ENCODE data around the gene PBX3.
A peak's percentile ranks its signal among the peaks of the same experiment; 100 is the strongest.

Gene PBX3

DNA sequence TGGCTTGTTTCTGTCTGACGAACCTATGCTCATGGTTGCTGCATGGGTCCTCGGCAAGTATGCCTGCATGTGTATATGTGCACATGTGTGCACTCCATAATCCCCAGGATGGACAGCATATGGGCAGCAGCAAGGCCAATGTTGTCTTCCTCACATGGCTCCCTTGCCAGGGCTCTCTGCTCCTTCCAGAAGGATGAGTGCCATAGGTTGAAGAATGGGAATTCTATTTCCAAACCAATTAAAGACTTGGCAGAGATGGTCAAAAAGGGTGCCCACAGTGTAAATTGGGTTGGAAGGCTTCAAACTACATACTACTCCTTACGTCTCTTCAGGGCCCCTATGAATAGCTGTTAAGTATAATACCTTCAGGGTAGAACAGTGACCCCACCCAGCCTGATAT, 212.1 kb downstream of the PBX3 start:
- no peak for DNase-seq

GRCh38 chr9:125959951-125960619, 212.9 kb downstream of the PBX3 start:
- no peak for DNase-seq

- DNase-seq = no peak
Observed at GRCh38 chr9:125960626-125961025, 213.5 kb downstream of the PBX3 start.

- DNase-seq = no peak
Observed at GRCh38 chr9:125961072-125961471, 213.9 kb downstream of the PBX3 start.

- DNase-seq = no peak
Observed at GRCh38 chr9:125963932-125964331, 216.8 kb downstream of the PBX3 start.

DNA sequence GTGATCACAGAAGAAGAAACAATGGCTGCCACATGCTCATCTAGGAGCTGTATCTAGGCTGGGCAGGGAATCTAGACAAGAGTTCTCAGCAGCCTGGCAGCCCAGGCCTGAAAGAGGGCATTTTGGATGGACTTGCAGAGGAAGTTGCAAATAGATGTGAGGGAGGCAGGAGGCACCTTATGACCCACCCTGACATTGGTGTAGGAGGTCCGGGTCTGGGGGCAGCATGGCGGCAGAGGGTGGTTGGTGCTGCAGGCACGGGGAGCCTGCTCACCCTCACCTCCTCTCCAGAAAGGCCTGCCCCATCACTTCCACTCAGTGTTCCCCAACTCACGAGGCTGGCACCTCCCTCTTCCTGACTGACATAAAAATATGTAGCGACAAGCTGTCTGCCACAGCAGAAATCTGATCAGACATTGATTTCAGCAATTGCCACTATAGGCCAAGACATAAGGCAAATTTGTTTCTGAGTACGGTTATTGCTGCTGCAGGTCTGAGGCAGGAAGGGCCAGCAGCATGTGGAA, 217.6 kb downstream of the PBX3 start:
- no peak for DNase-seq

- no peak for DNase-seq
Observed at GRCh38 chr9:125965477-125965876, 218.3 kb downstream of the PBX3 start.

DNA sequence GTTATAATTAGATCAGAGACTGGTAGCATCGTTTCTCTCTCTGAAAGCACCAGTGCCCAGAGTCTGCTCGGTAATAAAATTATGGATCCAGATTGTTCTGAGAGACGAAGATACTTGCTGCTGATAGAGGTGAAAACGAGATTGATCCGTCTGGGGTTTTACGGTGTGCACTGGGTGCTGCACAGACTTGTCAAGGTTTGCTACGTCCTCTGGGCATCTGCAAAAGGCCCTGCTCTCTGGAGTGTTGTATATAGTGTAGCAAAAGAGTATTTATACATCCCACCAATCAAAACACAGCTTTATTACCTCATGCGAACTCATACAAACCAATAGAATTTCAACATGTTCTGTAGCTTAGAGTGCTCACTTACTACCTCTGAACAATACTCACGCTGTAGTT, 219.3 kb downstream of the PBX3 start:
- peak; percentile 5 for DNase-seq

DNA sequence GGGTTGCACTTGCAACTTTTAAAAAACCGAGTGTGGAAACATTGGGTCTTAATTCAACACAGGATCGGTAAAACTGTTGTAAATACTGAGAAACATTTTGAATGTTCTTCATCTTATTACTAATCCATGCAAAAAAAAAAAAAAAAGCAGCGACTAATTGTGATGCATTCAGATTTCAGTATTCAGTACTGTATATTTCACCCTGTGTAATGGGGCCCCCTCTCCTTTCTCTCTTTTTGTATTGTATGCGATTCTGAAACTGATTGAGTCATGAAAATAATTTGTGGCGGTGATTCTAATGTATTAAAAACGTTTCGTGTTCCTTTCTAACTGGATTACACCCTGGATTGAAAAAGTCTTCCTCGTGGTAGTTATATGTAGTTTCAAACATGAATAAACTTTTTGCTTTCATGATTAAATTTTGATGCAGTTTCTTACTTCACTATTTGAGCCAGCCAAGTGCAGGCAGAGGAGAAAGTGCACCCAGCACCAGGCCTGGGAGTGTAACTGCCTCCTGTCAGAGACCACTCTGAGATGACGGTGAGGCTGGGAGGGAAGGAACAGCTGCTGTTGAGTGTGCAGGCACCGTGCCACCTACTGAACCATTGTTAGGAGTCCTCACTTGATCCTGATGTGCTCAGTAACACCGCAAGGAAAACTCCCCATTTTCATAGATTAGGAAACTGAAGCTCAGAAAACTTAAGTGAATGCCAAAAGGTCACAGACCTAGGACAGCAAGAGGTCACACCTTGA, 220.0 kb downstream of the PBX3 start:
- DNase-seq = peak; percentile 69

DNA sequence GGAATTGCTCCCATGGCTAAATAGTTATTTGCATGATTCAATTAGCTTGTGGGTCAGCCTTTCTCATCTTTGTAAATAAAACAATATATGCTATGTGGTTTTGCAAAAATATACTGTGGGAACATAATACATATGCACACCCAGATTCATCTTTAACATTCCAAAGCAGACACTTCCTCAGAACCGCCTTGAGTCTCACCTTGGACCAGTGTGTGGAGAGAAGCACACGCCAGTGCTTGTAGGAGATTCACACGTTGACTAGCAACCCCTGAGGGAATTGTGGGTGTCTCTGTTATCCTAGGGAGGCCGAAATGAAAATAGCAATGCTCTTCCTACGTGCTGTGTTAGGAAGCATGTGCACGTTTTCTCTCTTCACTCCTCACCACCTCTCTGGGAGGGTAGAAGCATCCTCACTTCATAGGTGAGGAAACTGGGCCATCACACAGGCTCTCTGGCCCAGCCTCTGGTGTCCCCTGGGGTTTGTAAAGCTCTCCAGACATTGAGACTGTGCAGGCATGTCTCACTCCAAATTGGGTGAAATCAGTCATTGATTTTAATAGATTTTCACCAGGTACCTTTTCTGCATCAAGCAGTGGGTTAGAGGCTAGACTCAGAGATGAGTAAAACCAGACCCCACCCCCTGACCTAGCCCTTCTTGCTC, 221.7 kb downstream of the PBX3 start:
- DNase-seq = no peak

- no peak for DNase-seq
Observed at GRCh38 chr9:125969462-125969861, 222.3 kb downstream of the PBX3 start.

DNA sequence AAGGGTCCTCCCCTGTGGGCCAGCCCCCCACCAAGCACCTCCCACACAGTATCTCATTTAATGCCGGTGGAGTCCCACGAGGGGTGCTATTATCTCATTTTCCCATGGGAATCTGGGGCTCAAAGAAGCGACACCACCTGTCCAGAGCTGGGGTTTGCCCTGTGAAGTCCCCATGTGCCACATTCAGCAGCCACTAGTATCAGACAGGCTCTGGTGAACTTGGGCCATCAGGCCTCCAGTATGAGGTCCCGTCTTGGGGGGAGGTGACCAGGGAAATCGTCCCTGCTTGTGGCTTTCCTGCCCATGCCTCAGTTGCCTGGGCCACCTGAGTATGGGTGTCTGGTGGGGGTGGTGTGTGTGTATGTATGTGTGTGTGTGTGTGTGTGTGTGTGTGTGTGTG, 222.7 kb downstream of the PBX3 start:
- no peak for DNase-seq

DNA sequence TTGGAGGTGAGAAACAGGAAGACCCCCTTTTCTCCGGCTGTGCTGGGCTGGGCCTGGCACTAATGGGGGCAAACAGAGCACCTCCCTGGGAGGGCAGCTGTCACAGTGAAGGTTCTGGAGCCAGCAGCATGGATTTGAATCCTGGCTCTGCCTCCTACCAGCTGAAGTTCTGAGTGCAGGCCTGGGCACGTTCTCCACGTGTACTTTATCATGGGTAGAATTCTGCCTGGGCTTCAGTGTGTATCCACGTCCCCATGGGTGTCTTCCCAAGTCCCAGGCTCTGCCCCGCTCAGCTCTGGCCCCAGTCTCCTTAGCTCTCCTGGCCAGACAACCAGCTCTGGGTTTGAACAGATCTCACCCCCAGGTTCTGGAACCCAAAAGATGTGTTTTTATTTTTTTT, 223.2 kb downstream of the PBX3 start:
- DNase-seq = no peak

DNA sequence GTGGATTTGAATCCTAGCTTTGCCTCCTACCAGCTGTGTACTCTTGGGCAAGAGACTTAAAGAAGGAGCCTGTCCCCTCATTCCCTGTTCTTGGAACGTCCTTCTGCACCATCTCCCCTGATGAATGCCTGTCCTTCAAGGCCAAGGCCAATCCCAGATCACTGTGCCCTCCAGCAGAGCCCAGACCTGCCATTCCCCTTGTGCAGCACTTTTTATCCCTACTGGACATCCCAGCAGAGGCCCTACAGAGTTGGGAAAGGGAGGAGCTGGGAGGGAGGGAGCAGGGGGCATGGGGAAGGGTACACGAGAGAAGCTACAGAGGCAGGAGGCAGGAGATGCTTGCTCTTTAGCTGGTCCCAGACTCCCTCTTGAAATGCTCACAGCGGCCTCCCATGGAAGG, 223.9 kb downstream of the PBX3 start:
- DNase-seq = no peak

GRCh38 chr9:125972012-125972729, 225.0 kb downstream of the PBX3 start:
- no peak for DNase-seq

- no peak for DNase-seq
Observed at GRCh38 chr9:125973547-125973946, 226.4 kb downstream of the PBX3 start.

GRCh38 chr9:125974705-125975104, 227.5 kb downstream of the PBX3 start:
- no peak for DNase-seq

GRCh38 chr9:125977223-125977622, 230.1 kb downstream of the PBX3 start:
- no peak for DNase-seq

DNA sequence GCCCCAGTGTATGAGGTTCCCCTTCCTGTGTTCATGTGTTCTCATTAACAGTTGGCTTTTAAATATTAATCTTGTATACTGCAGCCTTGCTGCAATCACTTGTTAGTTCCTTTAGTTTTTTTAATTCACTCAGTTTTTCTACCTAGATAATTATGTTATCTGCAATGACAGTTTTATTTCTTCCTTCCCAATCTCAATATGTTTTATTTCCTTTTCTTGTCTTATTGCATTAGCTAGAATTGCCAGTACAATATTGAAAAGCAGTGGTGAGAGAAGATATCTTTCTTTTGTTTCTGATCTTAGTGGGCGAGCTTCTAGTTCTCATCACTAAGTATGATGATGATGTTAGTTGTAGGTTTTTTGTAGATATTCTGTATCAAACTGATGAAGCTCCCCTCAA, 232.2 kb downstream of the PBX3 start:
- no peak for DNase-seq

- no peak for DNase-seq
Observed at GRCh38 chr9:125982798-125983406, 235.7 kb downstream of the PBX3 start.

- DNase-seq = no peak
Observed at GRCh38 chr9:125983681-125984080, 236.5 kb downstream of the PBX3 start.

DNA sequence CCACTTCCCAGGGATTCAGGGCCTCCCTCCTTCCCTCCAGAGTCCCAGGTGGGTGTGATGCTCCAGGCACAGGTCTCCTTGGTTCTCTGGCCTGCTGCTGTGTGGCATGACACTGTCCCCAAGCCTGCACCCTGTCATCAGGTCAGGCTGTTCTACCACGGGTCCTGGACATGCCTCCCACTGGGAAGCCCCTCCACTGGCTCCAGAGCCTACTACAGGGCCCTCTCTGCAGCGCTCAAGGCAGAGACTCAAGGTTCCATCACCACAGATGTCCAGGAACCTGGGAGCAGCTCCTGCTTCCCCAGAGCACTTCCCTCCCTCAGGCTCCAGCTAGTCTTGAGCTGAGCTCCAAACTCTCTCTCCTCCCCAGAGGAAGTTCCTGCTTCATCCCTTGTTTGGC, 237.3 kb downstream of the PBX3 start:
- DNase-seq = no peak

Measured in NCI-H1105 treated with DMSO at 0.1 percent for 48 hours (cell line).